AG09309 (cell line): ENCODE data around the gene LUC7L.
"Not testable (repeated sequence)": the region's sequence is repeated elsewhere in the genome, so short reads cannot be mapped to it uniquely, and the experiment has no call there.

ENCODE experiments used
- DNase-seq: peaks from one replicate; pipeline ENCODE4 v3.0.0-alpha.2; 2010; ENCODE audit warnings: low read depth
- H3K4me3 ChIP-seq: 2 replicates; pipeline ENCODE4 v1.5.1; 2011; ENCODE audit warnings: mild to moderate bottlenecking, low read depth, low read length, moderate library complexity; ENCODE audit not compliant: control insufficient read depth
- CTCF ChIP-seq: IDR thresholded peaks from 2 replicates; pipeline ENCODE4 v1.5.1; 2011; ENCODE audit warnings: mild to moderate bottlenecking, low read depth, low read length, inconsistent platforms; ENCODE audit not compliant: insufficient read depth, control insufficient read depth; ENCODE audit errors: missing control alignments

LUC7L gene

GRCh38 chr16:175011-175949, 54.0 kb downstream of the LUC7L start:
- H3K4me3 ChIP-seq, result no peak overlapping the region
- TF ChIP-seq CTCF, result no peak
- no peak for DNase-seq

- not testable (repeated sequence) for H3K4me3 ChIP-seq, DNase-seq
These were observed 55.1 kb downstream of the LUC7L start for GRCh38 chr16:173928-174769.

DNA sequence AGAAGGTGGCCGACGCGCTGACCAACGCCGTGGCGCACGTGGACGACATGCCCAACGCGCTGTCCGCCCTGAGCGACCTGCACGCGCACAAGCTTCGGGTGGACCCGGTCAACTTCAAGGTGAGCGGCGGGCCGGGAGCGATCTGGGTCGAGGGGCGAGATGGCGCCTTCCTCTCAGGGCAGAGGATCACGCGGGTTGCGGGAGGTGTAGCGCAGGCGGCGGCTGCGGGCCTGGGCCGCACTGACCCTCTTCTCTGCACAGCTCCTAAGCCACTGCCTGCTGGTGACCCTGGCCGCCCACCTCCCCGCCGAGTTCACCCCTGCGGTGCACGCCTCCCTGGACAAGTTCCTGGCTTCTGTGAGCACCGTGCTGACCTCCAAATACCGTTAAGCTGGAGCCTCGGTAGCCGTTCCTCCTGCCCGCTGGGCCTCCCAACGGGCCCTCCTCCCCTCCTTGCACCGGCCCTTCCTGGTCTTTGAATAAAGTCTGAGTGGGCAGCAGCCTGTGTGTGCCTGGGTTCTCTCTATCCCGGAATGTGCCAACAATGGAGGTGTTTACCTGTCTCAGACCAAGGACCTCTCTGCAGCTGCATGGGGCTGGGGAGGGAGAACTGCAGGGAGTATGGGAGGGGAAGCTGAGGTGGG, 55.9 kb downstream of the LUC7L start:
- not testable (repeated sequence) for H3K4me3 ChIP-seq, DNase-seq

DNA sequence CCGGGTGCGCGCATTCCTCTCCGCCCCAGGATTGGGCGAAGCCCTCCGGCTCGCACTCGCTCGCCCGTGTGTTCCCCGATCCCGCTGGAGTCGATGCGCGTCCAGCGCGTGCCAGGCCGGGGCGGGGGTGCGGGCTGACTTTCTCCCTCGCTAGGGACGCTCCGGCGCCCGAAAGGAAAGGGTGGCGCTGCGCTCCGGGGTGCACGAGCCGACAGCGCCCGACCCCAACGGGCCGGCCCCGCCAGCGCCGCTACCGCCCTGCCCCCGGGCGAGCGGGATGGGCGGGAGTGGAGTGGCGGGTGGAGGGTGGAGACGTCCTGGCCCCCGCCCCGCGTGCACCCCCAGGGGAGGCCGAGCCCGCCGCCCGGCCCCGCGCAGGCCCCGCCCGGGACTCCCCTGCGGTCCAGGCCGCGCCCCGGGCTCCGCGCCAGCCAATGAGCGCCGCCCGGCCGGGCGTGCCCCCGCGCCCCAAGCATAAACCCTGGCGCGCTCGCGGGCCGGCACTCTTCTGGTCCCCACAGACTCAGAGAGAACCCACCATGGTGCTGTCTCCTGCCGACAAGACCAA, 56.8 kb downstream of the LUC7L start, which contains the start of gene HBA2:
Gene HBA2 (plus strand): TSS at position 503 of the 568 bp plus-strand sequence. CDS start 37 bp downstream, at position 540.
- not testable (repeated sequence) for DNase-seq, H3K4me3 ChIP-seq

- H3K4me3 ChIP-seq, result no peak overlapping the region
- DNase-seq, result no peak
- TF ChIP-seq CTCF, result no peak
These were observed 58.5 kb downstream of the LUC7L start for GRCh38 chr16:170788-171187.

GRCh38 chr16:170088-170507, 59.2 kb downstream of the LUC7L start:
- DNase-seq, H3K4me3 ChIP-seq: not testable (repeated sequence)

DNA sequence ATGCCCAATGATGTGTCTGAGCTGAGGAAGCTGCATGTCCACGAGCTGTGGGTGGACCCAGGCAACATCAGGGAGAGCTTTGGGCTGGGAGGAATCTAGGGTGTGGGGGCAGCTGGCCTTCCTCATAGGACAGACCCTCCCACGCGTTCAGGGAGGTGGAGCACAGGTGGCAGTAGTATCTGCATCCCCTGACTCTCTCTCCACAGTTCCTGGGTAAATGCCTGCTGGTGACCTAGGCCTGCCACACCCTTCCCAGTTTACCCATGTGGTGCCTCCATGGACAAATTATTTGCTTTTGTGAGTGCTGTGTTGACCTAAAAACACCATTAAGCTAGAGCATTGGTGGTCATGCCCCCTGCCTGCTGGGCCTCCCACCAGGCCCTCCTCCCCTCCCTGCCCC, 60.2 kb downstream of the LUC7L start:
- H3K4me3 ChIP-seq, result no peak overlapping the region
- no peak for DNase-seq
- no peak for TF ChIP-seq CTCF

DNA sequence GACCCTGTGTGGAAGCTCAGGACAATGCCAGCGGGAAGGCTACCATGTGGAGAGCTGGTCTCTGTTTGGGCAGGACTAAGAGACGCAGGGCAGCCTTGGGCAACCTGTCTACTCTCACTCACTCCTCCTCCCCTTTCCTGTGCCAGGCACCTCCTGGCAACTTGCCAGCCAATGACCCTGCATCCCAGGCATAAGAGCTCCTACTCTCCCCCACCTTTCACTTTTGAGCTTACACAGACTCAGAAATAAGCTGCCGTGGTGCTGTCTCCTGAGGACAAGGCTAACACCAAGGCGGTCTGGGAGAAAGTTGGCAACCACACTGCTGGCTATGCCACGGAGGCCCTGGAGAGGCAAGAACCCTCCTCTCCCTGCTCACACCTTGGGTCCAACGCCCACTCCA, 60.8 kb downstream of the LUC7L start:
- no peak for TF ChIP-seq CTCF
- no peak overlapping the region for H3K4me3 ChIP-seq
- no peak for DNase-seq
